ELR (cell line): Measurements from ENCODE around the gene CDC42EP4.
A peak's percentile ranks its signal among the peaks of the same experiment; 100 is the strongest.

Source experiments
- DNase-seq: peaks from one replicate; pipeline ENCODE4 v3.0.0-alpha.2; 2015; ENCODE audit warnings: low read depth

Gene CDC42EP4, protein sequence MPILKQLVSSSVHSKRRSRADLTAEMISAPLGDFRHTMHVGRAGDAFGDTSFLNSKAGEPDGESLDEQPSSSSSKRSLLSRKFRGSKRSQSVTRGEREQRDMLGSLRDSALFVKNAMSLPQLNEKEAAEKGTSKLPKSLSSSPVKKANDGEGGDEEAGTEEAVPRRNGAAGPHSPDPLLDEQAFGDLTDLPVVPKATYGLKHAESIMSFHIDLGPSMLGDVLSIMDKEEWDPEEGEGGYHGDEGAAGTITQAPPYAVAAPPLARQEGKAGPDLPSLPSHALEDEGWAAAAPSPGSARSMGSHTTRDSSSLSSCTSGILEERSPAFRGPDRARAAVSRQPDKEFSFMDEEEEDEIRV

GRCh38 chr17:73311781-73312641 is at the start of gene CDC42EP4:
Gene CDC42EP4, minus strand, starts transcription at chr17:73312001. Its CDS starts 25,501 bp downstream, at chr17:73286500.
- peak; percentile 97 for DNase-seq

GRCh38 chr17:73360961-73361761 is 49.4 kb upstream of the CDC42EP4 start:
- DNase-seq, result no peak

DNA sequence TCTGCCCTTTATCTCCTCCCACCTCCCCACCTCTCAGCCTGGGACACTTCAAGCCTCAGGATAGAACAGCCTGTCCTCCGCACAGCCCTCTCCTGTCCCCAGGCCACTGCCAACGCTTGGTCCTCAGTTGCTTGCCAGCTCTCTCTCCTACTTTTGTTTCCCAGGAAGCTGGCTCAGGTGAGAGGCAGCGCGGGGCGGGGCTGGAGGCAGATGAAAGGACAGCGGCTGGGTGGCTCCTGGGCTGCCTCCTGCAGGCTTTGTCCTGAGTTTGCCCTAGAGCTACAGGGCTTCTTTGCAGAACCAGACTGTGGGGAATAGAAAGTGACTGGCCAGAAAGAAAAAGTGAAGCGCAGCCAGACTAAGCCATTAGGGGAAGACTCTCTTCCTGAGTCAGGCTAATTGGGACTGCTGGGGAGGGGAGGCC is 48.2 kb upstream of the CDC42EP4 start:
- DNase-seq, result no peak

GRCh38 chr17:73359352-73359751 is 47.6 kb upstream of the CDC42EP4 start:
- no peak for DNase-seq

DNA sequence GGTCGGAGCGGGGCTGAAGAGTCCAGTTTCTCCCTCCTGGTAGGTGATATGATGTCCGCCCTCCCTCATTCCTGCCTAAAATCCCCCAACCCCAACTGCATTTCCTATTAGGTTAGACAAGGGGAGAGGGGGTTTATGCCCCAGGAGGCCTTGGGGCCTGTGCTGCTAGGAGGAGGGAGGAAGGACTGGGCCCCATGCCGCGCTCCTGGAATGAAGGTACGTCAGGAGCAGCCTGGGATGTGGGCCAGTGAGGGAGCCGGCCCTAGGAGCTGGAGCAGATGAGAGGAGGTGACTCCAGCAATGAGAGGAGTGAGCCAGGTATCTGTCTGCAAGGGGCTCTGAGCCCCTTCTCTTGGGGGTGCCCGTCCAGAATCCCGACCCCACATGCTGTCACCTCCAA is 46.9 kb upstream of the CDC42EP4 start:
- no peak for DNase-seq

DNA sequence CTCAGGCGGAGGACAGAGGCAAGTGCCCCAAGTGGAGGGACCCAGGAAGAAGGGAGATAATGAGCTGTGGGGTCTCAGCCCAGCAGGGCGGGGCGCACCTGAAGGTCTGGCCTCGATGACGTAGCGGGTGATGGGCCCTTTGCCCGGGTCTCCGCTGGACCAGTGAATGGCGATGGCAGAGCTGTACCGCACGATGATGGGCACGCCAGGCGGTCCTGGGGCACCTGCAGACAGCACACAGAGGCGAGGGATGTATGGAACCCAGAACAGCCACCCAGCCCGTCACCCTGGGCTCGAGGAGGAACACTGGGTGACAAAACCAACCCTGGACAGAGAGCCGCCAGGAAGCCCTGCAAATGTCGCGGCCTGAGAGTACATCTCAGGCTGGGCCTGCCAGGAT is 46.2 kb upstream of the CDC42EP4 start:
- DNase-seq, result no peak

DNA sequence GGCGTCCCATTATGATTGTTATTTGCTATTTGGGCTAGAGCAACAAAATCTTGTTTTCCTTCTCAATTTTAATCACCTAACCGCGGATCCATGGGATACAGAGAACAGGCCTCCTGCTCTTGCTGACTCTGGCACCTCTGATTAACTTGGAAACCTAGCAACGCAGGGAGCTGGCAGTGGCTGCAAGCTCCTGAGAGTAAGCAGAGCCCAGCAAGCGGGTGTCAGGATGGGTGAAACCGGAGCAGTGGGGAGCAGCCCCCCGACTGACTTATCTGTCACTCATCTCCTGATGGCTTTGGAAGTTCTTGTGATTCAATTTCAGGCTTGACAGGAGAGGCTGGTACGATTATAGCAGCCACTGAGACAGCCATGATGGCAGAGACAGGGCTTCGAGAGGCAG is 45.5 kb upstream of the CDC42EP4 start:
- no peak for DNase-seq

DNA sequence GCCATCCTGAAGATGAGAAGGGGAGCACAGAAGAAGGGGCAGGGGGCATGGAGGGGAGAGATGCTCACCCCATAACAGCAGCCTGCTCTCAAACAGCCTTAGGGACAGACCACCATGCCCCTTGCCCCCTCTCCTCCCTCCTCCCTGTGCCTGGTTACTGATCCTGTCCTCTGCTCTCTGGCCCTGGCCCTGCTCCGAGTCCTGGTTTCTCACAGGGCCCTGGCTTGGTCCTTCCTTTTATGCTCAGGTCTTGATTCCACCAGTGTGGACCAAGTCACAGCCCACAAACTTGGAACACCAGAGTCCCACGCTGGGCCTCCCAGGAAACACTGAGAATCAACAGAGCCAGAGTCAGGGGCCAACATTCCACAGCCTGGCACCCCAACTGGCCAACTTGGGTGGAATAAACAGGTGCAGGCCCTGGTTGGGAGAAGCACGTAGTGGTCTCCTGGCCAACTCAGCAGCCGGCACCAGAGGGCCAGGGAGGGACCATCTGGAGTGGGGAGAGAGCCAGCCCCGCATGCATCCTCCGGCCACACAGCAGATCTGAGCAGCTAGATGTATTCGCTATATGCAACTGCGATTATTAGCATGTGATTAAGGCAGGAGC is 44.9 kb upstream of the CDC42EP4 start:
- no peak for DNase-seq

DNA sequence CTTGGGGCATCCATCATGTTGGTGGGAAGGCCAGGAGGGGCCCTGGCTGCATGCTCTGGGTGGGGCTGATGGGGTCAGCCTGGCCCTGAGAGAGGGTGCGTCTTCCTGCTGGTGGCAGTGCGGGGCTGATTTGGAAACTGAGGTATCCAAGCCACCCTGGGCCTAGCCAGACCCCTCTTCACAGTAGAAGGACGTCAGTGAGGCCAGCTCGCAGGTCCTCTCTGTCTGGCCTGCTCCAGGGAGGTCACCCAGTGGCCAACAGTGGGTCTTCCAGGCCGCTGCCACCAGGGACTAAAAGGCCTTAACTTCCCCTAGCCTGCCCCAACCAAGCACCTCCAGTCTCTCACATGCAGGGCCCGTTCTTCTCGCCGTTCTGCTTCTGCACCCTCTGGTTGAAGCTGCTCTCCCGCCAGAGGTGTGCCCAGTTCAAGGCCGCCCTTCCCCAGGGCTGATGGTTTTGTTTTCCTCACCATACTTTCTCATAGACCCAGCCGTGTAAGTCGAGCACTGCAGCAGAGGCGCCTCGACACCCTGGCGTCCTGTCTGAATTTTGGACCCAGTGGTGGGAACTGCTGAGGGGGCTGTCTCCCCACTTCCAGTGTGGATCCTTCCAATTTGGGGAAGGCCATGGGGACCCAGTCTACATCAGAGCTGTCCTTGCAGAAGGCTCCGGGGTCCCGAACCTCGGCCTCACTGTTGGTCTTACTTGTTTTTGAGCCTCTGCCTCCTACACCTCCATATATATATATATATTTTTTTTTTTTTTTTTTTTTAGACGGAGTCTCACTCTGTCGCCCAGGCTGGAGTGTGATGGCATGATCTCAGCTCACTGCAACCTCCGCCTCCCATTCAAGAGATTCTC is 42.9 kb upstream of the CDC42EP4 start:
- no peak for DNase-seq

GRCh38 chr17:73352261-73352660 is 40.5 kb upstream of the CDC42EP4 start:
- DNase-seq, result no peak

DNA sequence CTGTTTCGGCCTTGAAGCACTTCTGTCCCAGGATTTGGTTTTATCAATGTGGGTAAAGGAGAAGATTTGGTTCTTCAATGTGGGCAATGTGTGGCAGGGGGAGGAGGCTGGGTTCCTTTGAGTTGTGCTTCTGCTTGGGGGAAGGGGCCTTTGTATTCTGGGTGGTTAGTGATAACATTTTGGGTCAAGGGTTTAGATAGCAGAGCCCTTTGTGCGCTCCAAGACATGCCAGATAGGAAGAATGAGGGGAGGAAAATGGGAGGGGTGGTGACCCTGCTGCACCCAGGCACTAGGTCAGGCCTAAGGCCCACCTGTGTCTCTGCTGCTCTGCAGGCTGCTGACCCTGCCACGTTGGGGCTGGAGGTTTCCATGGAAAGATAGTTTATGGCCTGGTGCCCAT is 40.0 kb upstream of the CDC42EP4 start:
- DNase-seq, result no peak

GRCh38 chr17:73350864-73351263 is 39.1 kb upstream of the CDC42EP4 start:
- no peak for DNase-seq

DNA sequence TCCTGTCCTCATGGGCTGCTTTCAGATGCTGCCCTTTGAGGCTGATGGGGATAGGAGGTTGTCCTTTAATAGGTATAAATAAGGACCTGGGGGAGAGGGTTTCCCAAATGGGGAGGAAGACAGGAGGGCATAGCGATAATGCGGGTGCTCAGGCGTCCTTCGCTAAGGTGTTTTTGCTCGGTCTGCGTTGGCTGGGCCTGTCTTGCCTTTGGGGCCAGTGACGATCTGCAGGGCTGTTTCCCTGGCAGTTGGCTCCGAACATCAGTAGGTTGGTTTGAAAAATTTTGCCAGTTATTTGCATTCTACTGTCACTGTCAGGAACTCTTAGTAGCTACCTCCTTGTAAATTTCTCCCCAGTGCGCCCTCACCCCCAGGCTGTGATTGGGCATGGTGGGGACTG is 37.8 kb upstream of the CDC42EP4 start:
- DNase-seq, result no peak

GRCh38 chr17:73349138-73349537 is 37.3 kb upstream of the CDC42EP4 start:
- DNase-seq, result no peak

DNA sequence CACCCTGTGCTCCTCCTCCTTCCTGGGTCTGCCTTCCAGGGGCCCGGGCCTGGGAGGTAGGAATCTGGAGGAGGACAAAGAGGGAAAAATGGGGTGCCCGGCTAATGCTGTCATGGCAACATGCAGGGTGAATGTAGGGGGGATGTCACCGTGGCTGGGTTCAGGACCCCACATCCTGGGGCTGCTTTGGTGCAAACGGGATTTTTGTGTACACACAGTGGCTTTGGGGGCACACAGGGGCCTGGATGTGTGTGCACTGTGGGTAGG is 37.0 kb upstream of the CDC42EP4 start:
- no peak for DNase-seq

GRCh38 chr17:73348018-73348828 is 36.4 kb upstream of the CDC42EP4 start:
- no peak for DNase-seq

- DNase-seq, result no peak
Measured at GRCh38 chr17:73347351-73347750, 35.5 kb upstream of the CDC42EP4 start.

DNA sequence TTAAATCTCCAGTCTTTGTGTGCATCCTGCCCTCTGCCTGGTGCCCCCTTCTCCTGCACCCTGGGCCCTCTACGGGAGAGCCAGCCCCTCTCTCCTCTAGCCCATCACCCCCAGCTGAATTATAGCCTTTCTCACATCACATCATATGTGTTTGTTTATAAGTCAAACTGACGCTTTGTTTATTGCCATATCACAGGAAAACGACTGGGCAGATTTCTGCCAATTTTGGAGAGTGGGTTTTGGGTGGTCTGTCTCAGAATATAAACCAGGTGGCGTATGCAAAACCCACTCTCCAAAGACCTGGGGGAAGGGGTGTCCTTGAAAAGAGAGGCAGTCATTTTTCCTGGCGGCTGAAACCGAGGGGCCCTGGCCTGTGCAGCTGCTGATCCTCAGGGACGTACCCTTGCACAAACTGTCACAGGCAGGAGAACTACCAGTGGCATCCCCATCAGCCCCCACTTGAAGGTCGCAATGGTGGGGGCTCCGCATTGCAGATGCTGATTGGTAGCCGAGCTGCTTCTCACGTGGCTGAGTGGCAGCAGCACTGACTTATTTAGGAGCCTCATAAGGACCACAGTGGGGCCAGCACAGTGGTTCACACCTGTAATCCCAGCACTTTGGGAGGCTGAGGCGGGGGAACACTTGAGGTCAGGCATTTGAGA is 34.8 kb upstream of the CDC42EP4 start:
- DNase-seq, result no peak

DNA sequence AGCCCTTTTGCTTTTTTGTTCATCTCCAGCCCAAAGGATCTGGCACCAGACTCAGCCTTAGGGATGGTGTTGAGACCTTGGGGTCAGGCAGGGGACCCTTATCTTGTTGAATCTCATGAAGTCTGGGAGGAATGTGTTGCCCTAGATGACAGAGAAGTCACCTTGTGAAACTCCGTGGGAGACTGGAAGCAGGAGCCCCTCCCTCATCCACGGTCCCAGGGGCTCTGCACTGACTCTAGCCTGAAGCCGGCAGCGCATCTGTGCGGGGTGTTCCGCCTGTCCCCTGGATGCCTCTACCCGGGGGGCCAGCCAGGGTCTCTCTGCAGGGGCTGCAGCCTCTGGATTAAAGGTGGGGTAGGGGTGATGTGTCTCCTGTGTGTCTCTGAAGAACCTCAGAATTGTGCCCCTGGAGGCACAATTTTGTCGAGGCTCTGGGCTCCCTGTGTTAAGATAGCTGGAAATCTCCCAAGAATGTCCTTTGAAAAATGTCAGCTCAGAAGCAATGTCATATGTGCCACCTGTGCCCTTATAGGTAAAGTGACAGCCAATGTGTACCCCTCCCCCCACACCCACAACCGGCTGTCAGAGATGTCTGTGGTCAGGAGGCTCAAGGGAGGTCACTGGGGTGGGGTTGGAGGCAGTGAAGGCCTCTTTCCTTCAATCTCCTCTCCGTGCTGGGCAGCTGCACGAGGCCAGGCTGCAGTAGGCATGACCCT is 32.1 kb upstream of the CDC42EP4 start:
- DNase-seq, result no peak
